H1 (cell line): ENCODE measurements around the gene WDR49. TPM values are rescaled to one million over a fixed set of nuclear protein-coding genes. Genes with fewer than 3 reads are reported as not detected.

Experiments
- CTCF ChIA-PET: fragments of 300-600 bp; sonication (Branson Sonifier 250); formaldehyde crosslinking; loops from one replicate; lab custom pipeline; 2021; ENCODE audit not compliant: partially characterized antibody; lab: Charles Lee
- POLR2A ChIA-PET: fragments of 300-600 bp; sonication (Branson Sonifier 250); formaldehyde crosslinking; loops from one replicate; lab custom pipeline; 2021; ENCODE audit warnings: inconsistent platforms; ENCODE audit not compliant: partially characterized antibody; lab: Charles Lee
- DNase-seq, 2 experiments: peaks; one replicate each; pipeline versions ENCODE4 v3.0.0 to v3.0.0-alpha.2; 2010 to 2022; ENCODE audit warnings: low spot score in 2 of 2, low read depth in 1 of 2, mixed read lengths in 1 of 2
- FAIRE-seq: peaks from 2 replicates; lab custom pipeline; 2011; peaks lifted over from hg19 to GRCh38; lab: Jason Lieb, UNC
- H2AFZ ChIP-seq: 2 replicates; pipeline ENCODE4 v1.8.1; 2012; ENCODE audit warnings: low read length, inconsistent platforms
- H2AK5ac ChIP-seq: 2 replicates; pipeline ENCODE4 v1.6.1; 2013; ENCODE audit warnings: low read depth, low read length
- H2BK120ac ChIP-seq: replicated peaks from 2 replicates; pipeline ENCODE3; 2013; ENCODE audit warnings: low read depth, low read length, inconsistent platforms
- H2BK12ac ChIP-seq: 2 replicates; pipeline ENCODE4 v1.6.1; 2013; ENCODE audit warnings: low read depth, low read length
- H2BK15ac ChIP-seq: 2 replicates; pipeline ENCODE4 v1.6.1; 2013; ENCODE audit warnings: low read length
- H2BK20ac ChIP-seq: 2 replicates; pipeline ENCODE4 v1.6.1; 2013; ENCODE audit warnings: low read length
- H2BK5ac ChIP-seq: 2 replicates; pipeline ENCODE4 v1.6.1; 2013; ENCODE audit warnings: low read depth, low read length
- H3K14ac ChIP-seq: 2 replicates; pipeline ENCODE4 v1.6.1; 2013; ENCODE audit warnings: inconsistent platforms; ENCODE audit not compliant: insufficient read length
- H3K18ac ChIP-seq: 2 replicates; pipeline ENCODE4 v1.6.1; 2013; ENCODE audit warnings: low read length; ENCODE audit errors: extremely low read depth
- H3K23ac ChIP-seq: 2 replicates; pipeline ENCODE4 v1.6.1; 2013; ENCODE audit warnings: inconsistent platforms; ENCODE audit not compliant: insufficient read length
- H3K23me2 ChIP-seq: 2 replicates; pipeline ENCODE4 v1.6.1; 2013; ENCODE audit warnings: low read depth, low read length
- H3K27ac ChIP-seq: 2 replicates; pipeline ENCODE4 v1.6.1; 2011; ENCODE audit warnings: low read depth, low read length, inconsistent platforms
- H3K27me3 ChIP-seq, 4 experiments: replicated peaks in 1 of 4; 1 replicate in 1 of 4; 2 replicates in 3 of 4; pipeline versions ENCODE4 v1.6.1 to v1.8.1; 2011 to 2013; ENCODE audit warnings: low read length in 3 of 4, mild to moderate bottlenecking in 3 of 4, inconsistent platforms in 2 of 4, mixed read lengths in 2 of 4, moderate library complexity in 1 of 4; ENCODE audit not compliant: control insufficient read depth in 3 of 4, insufficient read depth in 3 of 4; ENCODE audit errors: extremely low read depth in 1 of 4
- H3K36me3 ChIP-seq, 4 experiments: 2 replicates each; pipeline versions ENCODE4 v1.6.1 to v1.8.1; 2011 to 2013; ENCODE audit warnings: mild to moderate bottlenecking in 4 of 4, low read length in 3 of 4, moderate library complexity in 2 of 4, control low read depth in 1 of 4, inconsistent platforms in 1 of 4; ENCODE audit not compliant: insufficient read depth in 4 of 4, control insufficient read depth in 2 of 4
- H3K4ac ChIP-seq: replicated peaks from 2 replicates; pipeline ENCODE3; 2013; ENCODE audit warnings: low read length, low read depth, mixed read lengths, inconsistent platforms; ENCODE audit not compliant: insufficient read length
- H3K4me1 ChIP-seq, 4 experiments: replicated peaks in 1 of 4; 1 replicate in 1 of 4; 2 replicates in 3 of 4; pipeline versions ENCODE4 v1.6.1 to v1.8.1; 2011 to 2013; ENCODE audit warnings: low read length in 3 of 4, inconsistent platforms in 2 of 4, mixed read lengths in 1 of 4; ENCODE audit not compliant: insufficient read depth in 4 of 4, control insufficient read depth in 3 of 4
- H3K4me2 ChIP-seq, 2 experiments: 2 replicates each; pipeline versions ENCODE4 v1.6.1 to v1.8.1; 2011 to 2013; ENCODE audit warnings: low read depth in 2 of 2, low read length in 2 of 2, control low read depth in 1 of 2, inconsistent platforms in 1 of 2, mild to moderate bottlenecking in 1 of 2; ENCODE audit not compliant: insufficient read depth in 1 of 2
- H3K4me3 ChIP-seq, 4 experiments: fragments of 200-600, 300-600 bp in 1 of 4; sonication (generic), shearing (Covaris generic), sonication (Bioruptor Twin) in 1 of 4; 2 replicates each; pipeline versions ENCODE4 v1.5.1 to v1.8.1; 2011 to 2016; ENCODE audit warnings: low read length in 4 of 4, low read depth in 3 of 4, control low read depth in 2 of 4, inconsistent platforms in 2 of 4, mild to moderate bottlenecking in 2 of 4, mixed read lengths in 1 of 4, moderate library complexity in 1 of 4; ENCODE audit not compliant: insufficient read depth in 2 of 4; ENCODE audit errors: extremely low read depth in 1 of 4
- H3K56ac ChIP-seq: replicated peaks from 2 replicates; pipeline ENCODE3; 2013; ENCODE audit warnings: low read depth, mild to moderate bottlenecking, mixed read lengths, low read length, inconsistent platforms; ENCODE audit not compliant: insufficient read length
- H3K79me1 ChIP-seq: 2 replicates; pipeline ENCODE4 v1.6.1; 2013; ENCODE audit warnings: low read depth, low read length, control low read depth
- H3K79me2 ChIP-seq, 2 experiments: 2 replicates each; pipeline versions ENCODE4 v1.6.1 to v1.8.1; 2012 to 2013; ENCODE audit warnings: low read length in 2 of 2, mild to moderate bottlenecking in 2 of 2, inconsistent platforms in 1 of 2; ENCODE audit not compliant: insufficient read depth in 2 of 2, control insufficient read depth in 1 of 2
- H3K9ac ChIP-seq, 4 experiments: replicated peaks in 1 of 4; 1 replicate in 1 of 4; 2 replicates in 3 of 4; pipeline versions ENCODE4 v1.6.1 to v1.8.1; 2011 to 2013; ENCODE audit warnings: low read depth in 3 of 4, low read length in 3 of 4, control low read depth in 2 of 4, mild to moderate bottlenecking in 2 of 4, moderate library complexity in 2 of 4, inconsistent platforms in 1 of 4; ENCODE audit errors: extremely low read depth in 1 of 4
- H3K9me3 ChIP-seq, 2 experiments: 2 replicates each; pipeline versions ENCODE4 v1.6.1 to v1.8.1; 2012 to 2013; ENCODE audit warnings: mild to moderate bottlenecking in 2 of 2, moderate library complexity in 2 of 2, control low read depth in 1 of 2, inconsistent platforms in 1 of 2, low read depth in 1 of 2, low read length in 1 of 2, mixed read lengths in 1 of 2; ENCODE audit not compliant: insufficient read depth in 2 of 2
- H4K20me1 ChIP-seq, 2 experiments: replicated peaks in 1 of 2; 2 replicates each; pipeline versions ENCODE3 to v1.8.1; 2011 to 2013; ENCODE audit warnings: inconsistent platforms in 2 of 2, low read length in 2 of 2, mild to moderate bottlenecking in 1 of 2; ENCODE audit not compliant: insufficient read depth in 2 of 2, control insufficient read depth in 1 of 2
- H4K5ac ChIP-seq: 2 replicates; pipeline ENCODE4 v1.6.1; 2013; ENCODE audit warnings: low read length, low read depth, mixed read lengths, inconsistent platforms; ENCODE audit not compliant: insufficient read length
- H4K8ac ChIP-seq: 2 replicates; pipeline ENCODE4 v1.8.0; 2013; ENCODE audit warnings: mild to moderate bottlenecking, moderate library complexity, low read length, inconsistent platforms; ENCODE audit not compliant: insufficient read depth; ENCODE audit errors: extremely low read depth
- H4K91ac ChIP-seq: replicated peaks from 2 replicates; pipeline ENCODE3; 2013; ENCODE audit warnings: low read length, mixed read lengths, inconsistent platforms; ENCODE audit not compliant: insufficient read length
- ATF3 ChIP-seq: IDR thresholded peaks from 2 replicates; pipeline ENCODE4 v1.6.1; 2011; ENCODE audit warnings: low read depth, mild to moderate bottlenecking, low read length; ENCODE audit not compliant: insufficient read depth
- BACH1 ChIP-seq: IDR thresholded peaks from 2 replicates; pipeline ENCODE4 v1.6.1; 2012; ENCODE audit warnings: low read length, improper control_type of control experiment
- CHD1 ChIP-seq: IDR thresholded peaks from 2 replicates; pipeline ENCODE4 v1.6.1; 2012; ENCODE audit warnings: low read depth, low read length, improper control_type of control experiment
- FOSL1 ChIP-seq: IDR thresholded peaks from 2 replicates; pipeline ENCODE4 v1.6.1; 2011; ENCODE audit warnings: mild to moderate bottlenecking, low read depth, low read length, moderate library complexity; ENCODE audit not compliant: insufficient read depth
- GTF2F1 ChIP-seq: IDR thresholded peaks from 2 replicates; pipeline ENCODE4 v1.6.1; 2012; ENCODE audit warnings: low read depth, low read length, improper control_type of control experiment, borderline replicate concordance
- JUND ChIP-seq: IDR thresholded peaks from 2 replicates; pipeline ENCODE4 v1.6.1; 2011; ENCODE audit warnings: mild to moderate bottlenecking, improper control_type of control experiment, low read length
- MAX ChIP-seq: IDR thresholded peaks from 2 replicates; pipeline ENCODE4 v1.6.1; 2012; ENCODE audit warnings: inconsistent platforms
- POU5F1 ChIP-seq: IDR thresholded peaks from 2 replicates; pipeline ENCODE4 v1.6.1; 2011; ENCODE audit warnings: low read depth, mild to moderate bottlenecking, low read length, moderate library complexity
- SUZ12 ChIP-seq: fragments of 200-600 bp; sonication (generic); IDR thresholded peaks from 2 replicates; pipeline ENCODE4 v1.6.1; 2012; ENCODE audit warnings: mild to moderate bottlenecking, inconsistent platforms, low read length, moderate library complexity, mixed read lengths
- WGBS, 2 experiments: shearing (Covaris generic) in 1 of 2; methylation state at CpG; one replicate each; pipeline versions ENCODE4 v1.1.6 to v1.1.7; 2013 to 2015; ENCODE audit warnings: low lambda C conversion rate in 2 of 2, mixed read lengths in 2 of 2, inconsistent platforms in 1 of 2, low coverage in 1 of 2, missing lambda C conversion rate in 1 of 2; ENCODE audit not compliant: insufficient replicate concordance in 2 of 2, insufficient coverage in 1 of 2, insufficient read length in 1 of 2; ENCODE audit errors: extremely low coverage in 1 of 2, missing lambda C conversion rate in 1 of 2; 5-methylcytosine and 5-hydroxymethylcytosine counted together
- polyA plus RNA-seq, 7 experiments: library from polyadenylated mRNA; depleted of rRNA in 3 of 7; stranded (reverse) in 5 of 7; unstranded in 2 of 7; fragments of >200 nt in 5 of 7; fragments of 200-250 nt in 2 of 7; gene quantifications; 1 replicate in 5 of 7; 2 replicates in 1 of 7; 4 replicates in 1 of 7; pipeline versions ENCODE4 v1.2.1 to v1.2.3, GENCODE V29; 2011 to 2013; ENCODE audit warnings: missing spikeins in 2 of 7, mixed read lengths in 2 of 7
- total RNA-seq: library from RNA; stranded (reverse); fragmentation: NEBNext Ultra II Directional; extraction: Animal tissue kit (Norgen Biotek cat#: 25700); gene quantifications from 2 replicates; pipeline ENCODE4 v1.2.1, GENCODE V29; 2021

Gene WDR49
- total and polyA plus RNA-seq, 2 of the 8 experiments (the other 6 are each of a cell fraction or from before 2014, with no cell fraction given), result 0.50 to 1.7 TPM

DNA sequence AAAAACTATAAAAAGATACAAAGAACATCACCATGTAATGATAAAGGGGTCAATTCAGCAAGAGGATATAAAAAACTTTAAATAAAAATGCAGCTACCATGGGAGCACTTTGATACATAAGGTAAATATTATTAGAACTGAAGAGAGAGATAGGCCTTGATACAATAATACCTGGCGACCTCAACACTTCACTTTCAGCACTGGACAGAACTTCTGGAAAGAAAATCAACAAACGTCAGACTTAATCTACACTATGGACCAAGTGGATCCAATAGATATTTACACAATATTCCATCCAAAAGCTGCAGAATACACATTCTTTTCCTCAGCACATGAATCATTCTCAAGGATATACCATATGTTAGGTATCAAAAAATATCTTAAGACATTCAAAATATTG is 42.0 kb downstream of the WDR49 start:
- Histone ChIP-seq H2BK5ac (no peak overlapping the region), H4K91ac (no peak overlapping the region), H3K14ac (no peak overlapping the region), H3K27ac (no peak overlapping the region), H4K5ac (no peak overlapping the region), H3K79me1 (no peaks in the 10 kb centered on the region), H3K36me3 (no peaks in the 10 kb centered on the region), H4K20me1 (no peaks in the 10 kb centered on the region), H3K27me3 (no peaks in the 10 kb centered on the region), H4K8ac (no peak overlapping the region), H3K23me2 (no peaks in the 10 kb centered on the region), H3K4me2 (no peak overlapping the region), H3K79me2 (no peaks in the 10 kb centered on the region), H3K4me3 (no peak overlapping the region), H2BK12ac (no peak overlapping the region), H3K56ac (no peak overlapping the region), H2BK20ac (no peak overlapping the region), H3K9ac (no peak overlapping the region), H3K23ac (no peak overlapping the region), H3K4ac (no peak overlapping the region), H2BK120ac (no peak overlapping the region), H2AFZ (no peak overlapping the region), H2BK15ac (no peak overlapping the region), H3K9me3 (no peaks in the 10 kb centered on the region), H3K4me1 (no peaks in the 10 kb centered on the region; a peak in 1 of 7 replicates), H3K18ac (no peak overlapping the region), H2AK5ac (no peak overlapping the region)
- ChIA-PET CTCF (no interaction called here), POLR2A (no interaction called here)
- FAIRE-seq, result no peak
- TF ChIP-seq FOSL1 (no peak), ATF3 (no peak), GTF2F1 (no peak), BACH1 (no peak), CHD1 (no peak), POU5F1 (no peak), MAX (no peak), SUZ12 (no peak), JUND (no peak)
- no peak for DNase-seq
- WGBS, 2 experiments, result 83% methylated on average over 2 of the region's 2 CpGs; no CpG with 5 or more reads in 1 of the 2 experiments
